T-helper 17 cell (primary cell): Measurements from ENCODE around the gene LTK. TPM values are rescaled to one million over a fixed set of nuclear protein-coding genes. Genes with fewer than 3 reads are reported as not detected.

Source experiments
- ATAC-seq: fragments of 150-1000 bp; cut with Tn5 transposase; 2 replicates; pipeline ENCODE4 v1.10.0; 2021; ENCODE audit warnings: mild to moderate bottlenecking, moderate library complexity
- DNase-seq, 3 donors: peaks; one replicate each; pipeline versions ENCODE4 v3.0.0 to v3.0.0-alpha.2; 2020 to 2021
- H3K9me3 ChIP-seq: one replicate; pipeline ENCODE4 v1.7.0; 2013; ENCODE audit warnings: low read length, mild to moderate bottlenecking; ENCODE audit not compliant: control insufficient read depth, poor library complexity, severe bottlenecking
- H3K27ac Mint-ChIP-seq: one replicate; pipeline ENCODE4 v1.8.0; 2022; ENCODE audit warnings: mild to moderate bottlenecking, moderate library complexity, mixed read lengths
- H3K27me3 Mint-ChIP-seq: one replicate; pipeline ENCODE4 v1.8.0; 2022; ENCODE audit warnings: mixed read lengths
- H3K36me3 Mint-ChIP-seq: one replicate; pipeline ENCODE4 v1.8.0; 2022; ENCODE audit warnings: low read depth, mixed read lengths
- H3K4me1 Mint-ChIP-seq: one replicate; pipeline ENCODE4 v1.8.0; 2022; ENCODE audit warnings: mild to moderate bottlenecking, mixed read lengths
- H3K4me3 Mint-ChIP-seq: one replicate; pipeline ENCODE4 v1.8.0; 2022; ENCODE audit warnings: mild to moderate bottlenecking, moderate library complexity, mixed read lengths
- total RNA-seq, 4 donors: library from RNA in 2 of 4; stranded (reverse) in 2 of 4; gene quantifications; one replicate each; pipeline ENCODE4 v1.2.3 and lab custom pipeline; 2022 to 2026

Gene LTK
- total RNA-seq, 2 donors from 2014 or later = 58.2 to 74.6 TPM

GRCh38 chr15:41512940-41513505 is 604 bp downstream of the LTK start:
- ATAC-seq (peak; percentile 26), DNase-seq (peak in 1 of 3 donors; percentile 22)
- H3K4me1 Mint-ChIP-seq = peaks cover 35% of the 10 kb centered on the region
- no peaks in the 10 kb centered on the region for H3K9me3 ChIP-seq
- H3K36me3 Mint-ChIP-seq = no peaks in the 10 kb centered on the region
- peak overlapping the region; percentile 89 for H3K4me3 Mint-ChIP-seq
- H3K27ac Mint-ChIP-seq = peak overlapping the region; percentile 84
- H3K27me3 Mint-ChIP-seq = no peaks in the 10 kb centered on the region

- ATAC-seq (no peak), DNase-seq (no peak)
- Mint-ChIP-seq H3K4me1 (peaks cover 31% of the 10 kb centered on the region), H3K27me3 (no peaks in the 10 kb centered on the region), H3K27ac (peak overlapping the region; percentile 84), H3K36me3 (no peaks in the 10 kb centered on the region), H3K4me3 (peak overlapping the region; percentile 89)
- no peaks in the 10 kb centered on the region for H3K9me3 ChIP-seq
Measured at GRCh38 chr15:41512512-41512939, 1.1 kb downstream of the LTK start.

GRCh38 chr15:41511899-41512369 is 1.7 kb downstream of the LTK start:
- no peaks in the 10 kb centered on the region for H3K27me3 Mint-ChIP-seq
- peak; percentile 24 for ATAC-seq
- peak overlapping the region; percentile 89 for H3K4me3 Mint-ChIP-seq
- no peaks in the 10 kb centered on the region for H3K9me3 ChIP-seq
- no peaks in the 10 kb centered on the region for H3K36me3 Mint-ChIP-seq
- peaks cover 30% of the 10 kb centered on the region for H3K4me1 Mint-ChIP-seq
- DNase-seq = peak in 1 of 3 donors; percentile 13
- peak overlapping the region; percentile 32 for H3K27ac Mint-ChIP-seq

GRCh38 chr15:41511331-41511898 is 2.2 kb downstream of the LTK start:
- Mint-ChIP-seq H3K4me1 (peaks cover 27% of the 10 kb centered on the region), H3K4me3 (peak overlapping the region; percentile 89), H3K27ac (no peak overlapping the region), H3K27me3 (no peaks in the 10 kb centered on the region), H3K36me3 (no peaks in the 10 kb centered on the region)
- DNase-seq (no peak), ATAC-seq (no peak)
- H3K9me3 ChIP-seq = no peaks in the 10 kb centered on the region

- no peaks in the 10 kb centered on the region for H3K27me3 Mint-ChIP-seq
- H3K4me3 Mint-ChIP-seq = peak overlapping the region; percentile 43
- DNase-seq (no peak), ATAC-seq (no peak)
- no peak overlapping the region for H3K27ac Mint-ChIP-seq
- no peaks in the 10 kb centered on the region for H3K9me3 ChIP-seq
- H3K4me1 Mint-ChIP-seq = peaks cover 24% of the 10 kb centered on the region
- H3K36me3 Mint-ChIP-seq = no peaks in the 10 kb centered on the region
Measured at GRCh38 chr15:41510728-41511127, 2.9 kb downstream of the LTK start.

GRCh38 chr15:41507820-41508290 is 5.8 kb downstream of the LTK start:
- ATAC-seq = no peak
- Mint-ChIP-seq H3K36me3 (no peaks in the 10 kb centered on the region), H3K4me3 (no peak overlapping the region), H3K4me1 (peaks cover 10% of the 10 kb centered on the region), H3K27ac (no peak overlapping the region), H3K27me3 (no peaks in the 10 kb centered on the region)
- no peak for DNase-seq
- no peaks in the 10 kb centered on the region for H3K9me3 ChIP-seq

- Mint-ChIP-seq H3K4me3 (no peak overlapping the region), H3K27ac (no peak overlapping the region), H3K27me3 (no peaks in the 10 kb centered on the region), H3K4me1 (peaks cover 5% of the 10 kb centered on the region), H3K36me3 (no peaks in the 10 kb centered on the region)
- ATAC-seq = no peak
- no peak for DNase-seq
- H3K9me3 ChIP-seq = no peaks in the 10 kb centered on the region
Measured at GRCh38 chr15:41506796-41507341, 6.8 kb downstream of the LTK start.

GRCh38 chr15:41505776-41506175 is 7.9 kb downstream of the LTK start:
- peaks cover 12% of the 10 kb centered on the region for H3K4me1 Mint-ChIP-seq
- ATAC-seq (no peak), DNase-seq (no peak)
- H3K27me3 Mint-ChIP-seq = no peaks in the 10 kb centered on the region
- H3K9me3 ChIP-seq = no peaks in the 10 kb centered on the region
- H3K4me3 Mint-ChIP-seq = no peak overlapping the region
- H3K36me3 Mint-ChIP-seq = no peaks in the 10 kb centered on the region
- no peak overlapping the region for H3K27ac Mint-ChIP-seq

GRCh38 chr15:41504751-41505492 is 8.7 kb downstream of the LTK start:
- H3K36me3 Mint-ChIP-seq = no peaks in the 10 kb centered on the region
- no peak overlapping the region for H3K27ac Mint-ChIP-seq
- DNase-seq (no peak), ATAC-seq (no peak)
- H3K9me3 ChIP-seq = no peaks in the 10 kb centered on the region
- H3K4me3 Mint-ChIP-seq = peak overlapping the region; percentile 72
- peaks cover 12% of the 10 kb centered on the region for H3K4me1 Mint-ChIP-seq
- H3K27me3 Mint-ChIP-seq = no peaks in the 10 kb centered on the region

- Mint-ChIP-seq H3K4me1 (peaks cover 14% of the 10 kb centered on the region), H3K4me3 (peak overlapping the region; percentile 70), H3K27ac (no peak overlapping the region), H3K36me3 (no peaks in the 10 kb centered on the region), H3K27me3 (peaks cover 5% of the 10 kb centered on the region)
- DNase-seq (no peak), ATAC-seq (no peak)
- H3K9me3 ChIP-seq = no peaks in the 10 kb centered on the region
Measured at GRCh38 chr15:41503669-41504010, 10.0 kb downstream of the LTK start.

- H3K9me3 ChIP-seq = no peaks in the 10 kb centered on the region
- H3K27me3 Mint-ChIP-seq = peaks cover 7% of the 10 kb centered on the region
- no peak overlapping the region for H3K27ac Mint-ChIP-seq
- no peaks in the 10 kb centered on the region for H3K36me3 Mint-ChIP-seq
- H3K4me3 Mint-ChIP-seq = peak overlapping the region; percentile 86
- peak; percentile 7 for ATAC-seq
- peaks cover 16% of the 10 kb centered on the region for H3K4me1 Mint-ChIP-seq
- DNase-seq = no peak
Measured at GRCh38 chr15:41502795-41503668, 10.6 kb downstream of the LTK start.

- no peaks in the 10 kb centered on the region for H3K36me3 Mint-ChIP-seq
- peaks cover 16% of the 10 kb centered on the region for H3K4me1 Mint-ChIP-seq
- DNase-seq = peak in 1 of 3 donors; percentile 19
- no peaks in the 10 kb centered on the region for H3K9me3 ChIP-seq
- H3K27ac Mint-ChIP-seq = no peak overlapping the region
- H3K27me3 Mint-ChIP-seq = peaks cover 7% of the 10 kb centered on the region
- peak; percentile 85 for ATAC-seq
- peak overlapping the region; percentile 86 for H3K4me3 Mint-ChIP-seq
Measured at GRCh38 chr15:41501931-41502794, 11.5 kb downstream of the LTK start.
